SH-SY5Y (cell line): ENCODE data around the gene SDR42E2.
A peak's percentile ranks its signal among the peaks of the same experiment; 100 is the strongest.

Experiments
- GATA2 ChIP-seq: IDR thresholded peaks from 2 replicates; pipeline ENCODE4 v1.6.1; 2011; ENCODE audit warnings: mild to moderate bottlenecking, low read depth, low read length
- GATA3 ChIP-seq: IDR thresholded peaks from 2 replicates; pipeline ENCODE4 v1.6.1; 2011; ENCODE audit warnings: low read depth, mild to moderate bottlenecking, low read length, moderate library complexity

- TF ChIP-seq GATA2 = peak; percentile 37; the same call in 1 of the 2 replicates
- TF ChIP-seq GATA3 = no peak
Measured at GRCh38 chr16:22117609-22118008, 44.7 kb upstream of the SDR42E2 start.
